Endodermal cell (in vitro differentiated cells): ENCODE results near the gene SHROOM4. TPM values are rescaled to one million over a fixed set of nuclear protein-coding genes. Genes with fewer than 3 reads are reported as not detected.

ENCODE experiments used
- DNase-seq: peaks from one replicate; pipeline ENCODE4 v3.0.0-alpha.2; 2017
- H3K27ac ChIP-seq: 2 replicates; pipeline ENCODE4 v1.5.1; 2013; ENCODE audit warnings: mild to moderate bottlenecking, low read depth, low read length, moderate library complexity
- H3K27me3 ChIP-seq: 2 replicates; pipeline ENCODE4 v1.6.1; 2013; ENCODE audit warnings: mild to moderate bottlenecking, low read length, moderate library complexity; ENCODE audit not compliant: insufficient read depth, control insufficient read depth, poor library complexity, severe bottlenecking
- H3K36me3 ChIP-seq: 2 replicates; pipeline ENCODE4 v1.7.0; 2013; ENCODE audit warnings: mild to moderate bottlenecking, low read length, moderate library complexity; ENCODE audit not compliant: control insufficient read depth, insufficient read depth
- H3K4me1 ChIP-seq: one replicate; pipeline ENCODE4 v1.7.0; 2013; ENCODE audit warnings: low read length; ENCODE audit not compliant: control insufficient read depth, insufficient read depth
- H3K4me3 ChIP-seq: 2 replicates; pipeline ENCODE4 v1.5.1; 2013; ENCODE audit warnings: mild to moderate bottlenecking, low read length, moderate library complexity
- H3K9ac ChIP-seq: 2 replicates; pipeline ENCODE4 v1.6.1; 2013; ENCODE audit warnings: mild to moderate bottlenecking, low read length, moderate library complexity; ENCODE audit not compliant: poor library complexity, severe bottlenecking; ENCODE audit errors: extremely low read depth
- H3K9me3 ChIP-seq: 2 replicates; pipeline ENCODE4 v1.6.1; 2013; ENCODE audit warnings: mild to moderate bottlenecking, low read length, moderate library complexity; ENCODE audit not compliant: control insufficient read depth
- H3K27ac Mint-ChIP-seq: 2 replicates; pipeline ENCODE4 v1.8.0; 2020; ENCODE audit warnings: mixed read lengths
- H3K27me3 Mint-ChIP-seq: 2 replicates; pipeline ENCODE4 v1.8.0; 2021; ENCODE audit warnings: mild to moderate bottlenecking, mixed read lengths; ENCODE audit not compliant: insufficient read depth
- H3K36me3 Mint-ChIP-seq: 2 replicates; pipeline ENCODE4 v1.8.0; 2020; ENCODE audit warnings: low read depth, mixed read lengths
- H3K4me1 Mint-ChIP-seq: 2 replicates; pipeline ENCODE4 v1.8.0; 2020; ENCODE audit warnings: mixed read lengths
- H3K4me3 Mint-ChIP-seq: 2 replicates; pipeline ENCODE4 v1.8.0; 2020; ENCODE audit warnings: mild to moderate bottlenecking, moderate library complexity, mixed read lengths
- H3K9me3 Mint-ChIP-seq: 2 replicates; pipeline ENCODE4 v1.8.0; 2020; ENCODE audit warnings: mild to moderate bottlenecking, mixed read lengths
- WGBS, 2 experiments: methylation state at CpG; one replicate each; pipeline versions ENCODE4 v1.1.5 to v1.1.7; 2013; ENCODE audit warnings: missing lambda C conversion rate in 2 of 2, mixed read lengths in 1 of 2; ENCODE audit not compliant: insufficient coverage in 1 of 2, insufficient read length in 1 of 2; 5-methylcytosine and 5-hydroxymethylcytosine counted together
- total RNA-seq, 2 donors: library from RNA; stranded (reverse); fragmentation: NEBNext Ultra II Directional in 1 of 2; extraction: Animal tissue kit (Norgen Biotek cat#: 25700) in 1 of 2; gene quantifications; 2 replicates in 1 of 2; 3 replicates in 1 of 2; pipeline ENCODE4 v1.2.1, GENCODE V29; 2021
- TF ChIP-seq, protein P1 (sequence below): fragments of 200-600 bp; sonication (generic); conservative IDR thresholded peaks from 2 replicates; pipeline ENCODE4 v1.5.0; 2021; ENCODE audit warnings: antibody characterized with exemption, mild to moderate bottlenecking

SHROOM4 gene
- total RNA-seq, 2 donors from 2014 or later = 17.7 to 20.5 TPM

DNA sequence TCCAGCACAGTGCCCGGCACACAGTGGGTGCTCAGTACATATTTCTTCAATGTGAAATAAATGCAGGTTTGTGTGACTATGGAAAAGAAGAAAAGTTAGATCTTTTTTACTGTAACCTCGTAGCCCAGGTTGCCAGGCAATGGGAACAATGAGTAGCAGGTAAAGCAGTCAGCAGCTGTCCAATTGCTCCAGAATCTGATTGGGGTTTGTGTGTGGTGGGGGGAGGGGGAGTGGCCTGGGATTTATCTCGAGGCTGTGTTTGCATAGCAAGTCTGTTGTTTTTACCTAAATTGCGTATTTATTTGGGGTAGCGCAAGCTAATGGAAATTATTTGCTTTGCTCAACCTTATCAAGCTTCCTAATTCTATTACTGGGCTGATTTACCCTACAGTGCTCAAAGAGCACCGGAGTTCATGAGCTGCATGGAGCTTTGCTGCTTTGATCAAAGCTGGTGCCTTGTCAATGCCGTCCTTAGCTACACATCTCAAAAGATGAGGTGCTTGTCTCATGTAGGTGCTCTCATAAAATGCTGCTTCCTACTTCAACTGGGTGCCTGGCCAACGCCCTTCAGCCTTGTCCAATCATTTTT lies 198.3 kb downstream of the SHROOM4 start:
- 56 to 72% methylated on average over 3 to 8 of the region's 8 CpGs for WGBS, 2 experiments
- H3K36me3 ChIP-seq = peaks cover 2% of the 10 kb centered on the region
- Mint-ChIP-seq H3K9me3 (peaks cover 26% of the 10 kb centered on the region), H3K4me1 (peaks cover 18% of the 10 kb centered on the region), H3K27ac (no peak overlapping the region), H3K27me3 (no peaks in the 10 kb centered on the region), H3K4me3 (no peak overlapping the region), H3K36me3 (peaks cover 4% of the 10 kb centered on the region)
- no peaks in the 10 kb centered on the region for H3K27me3 ChIP-seq
- peak; percentile 55 for DNase-seq
- no peaks in the 10 kb centered on the region for H3K9me3 ChIP-seq
- peak overlapping the region; percentile 69 for H3K4me3 ChIP-seq
- no peak overlapping the region for H3K27ac ChIP-seq
- TF ChIP-seq, protein P1, sequence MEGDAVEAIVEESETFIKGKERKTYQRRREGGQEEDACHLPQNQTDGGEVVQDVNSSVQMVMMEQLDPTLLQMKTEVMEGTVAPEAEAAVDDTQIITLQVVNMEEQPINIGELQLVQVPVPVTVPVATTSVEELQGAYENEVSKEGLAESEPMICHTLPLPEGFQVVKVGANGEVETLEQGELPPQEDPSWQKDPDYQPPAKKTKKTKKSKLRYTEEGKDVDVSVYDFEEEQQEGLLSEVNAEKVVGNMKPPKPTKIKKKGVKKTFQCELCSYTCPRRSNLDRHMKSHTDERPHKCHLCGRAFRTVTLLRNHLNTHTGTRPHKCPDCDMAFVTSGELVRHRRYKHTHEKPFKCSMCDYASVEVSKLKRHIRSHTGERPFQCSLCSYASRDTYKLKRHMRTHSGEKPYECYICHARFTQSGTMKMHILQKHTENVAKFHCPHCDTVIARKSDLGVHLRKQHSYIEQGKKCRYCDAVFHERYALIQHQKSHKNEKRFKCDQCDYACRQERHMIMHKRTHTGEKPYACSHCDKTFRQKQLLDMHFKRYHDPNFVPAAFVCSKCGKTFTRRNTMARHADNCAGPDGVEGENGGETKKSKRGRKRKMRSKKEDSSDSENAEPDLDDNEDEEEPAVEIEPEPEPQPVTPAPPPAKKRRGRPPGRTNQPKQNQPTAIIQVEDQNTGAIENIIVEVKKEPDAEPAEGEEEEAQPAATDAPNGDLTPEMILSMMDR = no peak
- H3K9ac ChIP-seq = no peak overlapping the region
- H3K4me1 ChIP-seq = no peaks in the 10 kb centered on the region

- no peak overlapping the region for H3K4me3 ChIP-seq
- H3K27ac Mint-ChIP-seq = no peak overlapping the region
- DNase-seq = no peak
- no peaks in the 10 kb centered on the region for H3K4me1 ChIP-seq
- no peaks in the 10 kb centered on the region for H3K9me3 ChIP-seq
- no CpG with 5 or more reads among the region's 1 CpG for WGBS, 2 experiments
- no peak overlapping the region for H3K9ac ChIP-seq
- no peak overlapping the region for H3K4me3 Mint-ChIP-seq
- H3K4me1 Mint-ChIP-seq = peaks cover 14% of the 10 kb centered on the region
- peaks cover 3% of the 10 kb centered on the region for H3K36me3 Mint-ChIP-seq
- no peak overlapping the region for H3K27ac ChIP-seq
- H3K27me3 ChIP-seq = no peaks in the 10 kb centered on the region
- H3K9me3 Mint-ChIP-seq = peaks cover 32% of the 10 kb centered on the region
- TF ChIP-seq, protein P1 = no peak
- H3K36me3 ChIP-seq = peaks cover 5% of the 10 kb centered on the region
- no peaks in the 10 kb centered on the region for H3K27me3 Mint-ChIP-seq
These were observed 199.5 kb downstream of the SHROOM4 start for GRCh38 chrX:50614460-50614859.

GRCh38 chrX:50613846-50614245 lies 200.1 kb downstream of the SHROOM4 start:
- H3K36me3 Mint-ChIP-seq = peaks cover 3% of the 10 kb centered on the region
- DNase-seq = no peak
- H3K4me1 Mint-ChIP-seq = peaks cover 14% of the 10 kb centered on the region
- Histone ChIP-seq H3K9ac (no peak overlapping the region), H3K27me3 (no peaks in the 10 kb centered on the region), H3K9me3 (no peaks in the 10 kb centered on the region), H3K4me1 (no peaks in the 10 kb centered on the region), H3K27ac (no peak overlapping the region), H3K36me3 (peaks cover 5% of the 10 kb centered on the region), H3K4me3 (no peak overlapping the region)
- peaks cover 32% of the 10 kb centered on the region for H3K9me3 Mint-ChIP-seq
- H3K4me3 Mint-ChIP-seq = no peak overlapping the region
- H3K27ac Mint-ChIP-seq = no peak overlapping the region
- 100% methylated on average over 1 of the region's 2 CpGs; no CpG with 5 or more reads in 1 of the 2 experiments for WGBS, 2 experiments
- TF ChIP-seq, protein P1 = no peak
- H3K27me3 Mint-ChIP-seq = no peaks in the 10 kb centered on the region
